ENCODE measurements around the gene MCCC1.
"Not testable (repeated sequence)": the region's sequence is repeated elsewhere in the genome, so short reads cannot be mapped to it uniquely, and the experiment has no call there.

Gene MCCC1

DNA sequence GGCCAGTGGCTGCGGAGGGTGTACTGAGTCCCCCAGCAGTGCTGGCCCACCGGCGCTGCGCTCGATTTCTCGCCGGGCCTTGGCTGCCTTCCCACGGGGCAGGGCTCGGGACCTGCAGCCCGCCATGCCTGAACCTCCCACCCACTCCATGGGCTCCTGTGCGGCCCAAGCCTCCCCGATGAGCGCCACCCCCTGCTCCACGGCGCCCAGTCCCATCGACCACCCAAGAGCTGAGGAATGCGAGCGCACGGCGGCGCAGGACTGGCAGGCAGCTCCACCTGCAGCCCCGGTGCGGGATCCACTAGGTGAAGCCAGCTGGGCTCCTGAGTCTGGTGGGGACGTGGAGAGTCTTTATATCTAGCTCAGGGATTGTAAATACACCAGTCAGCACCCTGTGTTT, 1.7 kb upstream of the MCCC1 start:
- DNase-seq (ENCODE audit: low read depth) = not testable (repeated sequence)

DNA sequence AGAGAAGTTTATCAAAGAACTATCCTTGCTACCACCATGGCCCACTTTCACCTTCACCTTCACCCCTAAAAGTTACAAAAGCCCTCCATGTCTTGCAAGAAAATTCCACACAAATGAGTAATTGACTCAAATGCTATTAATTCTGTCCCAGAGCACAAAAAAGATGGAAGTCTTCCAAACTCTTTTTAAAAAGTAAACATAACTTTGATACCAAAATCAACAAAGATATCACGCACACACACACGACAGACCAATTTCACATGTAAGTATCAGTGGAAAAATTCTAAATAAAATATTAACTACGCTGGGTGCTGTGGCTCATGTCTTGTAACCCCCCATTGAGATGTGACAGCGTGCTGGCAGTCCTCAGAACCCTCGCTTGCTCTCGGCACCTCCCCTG, 1.1 kb upstream of the MCCC1 start:
- DNase-seq (ENCODE audit: low read depth) = no peak

DNA sequence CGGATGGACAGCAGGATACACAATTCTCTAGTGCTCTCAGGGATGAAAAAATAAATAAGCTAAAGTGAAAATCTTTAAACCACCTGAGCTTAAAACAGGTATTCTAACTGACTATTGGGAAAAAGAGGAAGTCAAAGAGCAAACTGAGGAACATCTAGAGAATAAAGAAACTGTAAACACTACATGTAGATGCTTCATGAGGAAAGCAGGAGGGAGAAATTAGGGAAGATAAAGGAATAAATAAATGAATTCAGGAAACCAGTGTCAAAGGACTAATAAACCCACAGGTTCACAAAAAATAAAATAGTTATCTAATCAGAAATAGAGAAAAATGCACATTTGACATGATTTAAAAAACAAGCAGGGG, 525 bp upstream of the MCCC1 start:
- no peak for DNase-seq (ENCODE audit: low read depth)

DNA sequence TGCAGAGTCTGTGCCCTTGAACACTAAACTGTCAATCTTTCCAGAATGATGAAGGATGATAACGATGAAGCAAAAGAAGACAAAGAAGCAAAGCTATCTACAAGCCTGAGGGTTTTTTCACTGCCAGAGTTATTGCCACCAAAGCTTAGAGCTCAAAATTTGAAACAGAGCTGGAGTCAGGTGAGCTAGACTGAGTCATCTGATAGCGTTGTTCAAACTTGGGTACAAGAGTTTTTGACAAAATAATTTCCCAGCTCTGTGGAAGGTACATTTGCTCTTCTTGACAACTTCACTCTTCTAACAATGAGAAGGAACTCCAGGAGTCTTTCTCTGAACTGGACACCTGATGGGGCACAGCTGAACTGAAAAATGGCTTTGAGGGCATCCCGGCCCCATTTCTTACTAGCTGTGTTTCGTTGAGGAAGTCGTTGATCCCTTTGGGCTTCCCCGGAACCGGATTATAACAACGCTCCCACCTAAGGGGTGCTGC, 715 bp downstream of the MCCC1 start:
- no peak for DNase-seq (ENCODE audit: low read depth)

DNA sequence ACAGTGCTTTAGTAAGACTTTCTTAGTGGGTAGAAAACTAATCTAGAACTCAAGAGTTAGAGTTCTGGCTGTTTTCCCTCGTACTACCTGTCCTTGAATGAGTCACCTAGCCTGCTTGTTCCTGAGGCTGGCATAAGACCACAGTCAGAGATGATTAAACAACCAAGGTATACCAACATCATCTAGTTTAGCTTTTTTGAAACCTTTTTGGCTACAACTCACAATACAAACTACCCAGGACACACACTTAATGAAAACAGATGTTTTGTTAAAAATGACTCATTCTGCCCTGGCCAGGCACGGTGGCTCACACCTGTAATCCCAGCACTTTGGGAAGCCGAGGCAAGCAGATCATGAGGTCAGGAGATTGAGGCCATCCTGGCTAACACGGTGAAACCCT, 4.6 kb downstream of the MCCC1 start:
- DNase-seq (ENCODE audit: low read depth) = no peak

DNA sequence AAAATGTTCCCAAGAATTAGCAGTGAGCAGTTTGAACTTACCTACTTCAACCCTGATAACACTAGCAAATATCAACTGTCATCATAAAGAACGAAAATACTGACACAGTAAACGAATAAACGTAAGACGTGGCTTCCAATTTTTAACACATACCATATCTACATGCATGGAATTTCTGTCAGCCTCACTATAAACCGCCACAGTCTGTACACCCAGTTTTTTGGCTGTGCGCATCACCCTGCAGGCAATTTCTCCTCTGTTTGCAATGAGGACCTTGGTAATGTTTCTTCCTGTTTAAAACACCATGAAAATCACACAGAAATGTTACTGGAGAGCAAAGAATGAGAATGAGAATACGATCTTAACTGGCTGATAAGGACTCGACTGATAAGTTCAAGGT, 7.0 kb downstream of the MCCC1 start:
- no peak for DNase-seq (ENCODE audit: low read depth)

DNA sequence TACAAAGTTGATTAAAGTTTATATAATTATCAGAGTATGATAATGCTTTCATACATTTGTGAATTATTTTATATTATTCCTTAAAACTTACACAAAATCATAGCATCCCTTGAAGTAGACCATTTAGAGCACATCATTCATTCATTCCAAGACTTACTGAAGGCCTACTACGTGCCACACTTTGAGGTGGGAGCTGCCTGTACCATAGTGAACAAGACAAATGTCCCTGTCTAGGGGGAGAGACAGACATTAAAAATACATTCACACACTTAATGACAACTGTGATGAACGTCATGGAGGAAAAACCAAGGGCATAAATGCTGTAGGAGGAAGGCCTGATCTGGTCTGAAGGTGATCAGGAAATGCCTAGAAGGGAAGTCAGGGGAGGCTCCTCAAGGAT, 12.1 kb downstream of the MCCC1 start:
- DNase-seq (ENCODE audit: low read depth) = no peak

DNA sequence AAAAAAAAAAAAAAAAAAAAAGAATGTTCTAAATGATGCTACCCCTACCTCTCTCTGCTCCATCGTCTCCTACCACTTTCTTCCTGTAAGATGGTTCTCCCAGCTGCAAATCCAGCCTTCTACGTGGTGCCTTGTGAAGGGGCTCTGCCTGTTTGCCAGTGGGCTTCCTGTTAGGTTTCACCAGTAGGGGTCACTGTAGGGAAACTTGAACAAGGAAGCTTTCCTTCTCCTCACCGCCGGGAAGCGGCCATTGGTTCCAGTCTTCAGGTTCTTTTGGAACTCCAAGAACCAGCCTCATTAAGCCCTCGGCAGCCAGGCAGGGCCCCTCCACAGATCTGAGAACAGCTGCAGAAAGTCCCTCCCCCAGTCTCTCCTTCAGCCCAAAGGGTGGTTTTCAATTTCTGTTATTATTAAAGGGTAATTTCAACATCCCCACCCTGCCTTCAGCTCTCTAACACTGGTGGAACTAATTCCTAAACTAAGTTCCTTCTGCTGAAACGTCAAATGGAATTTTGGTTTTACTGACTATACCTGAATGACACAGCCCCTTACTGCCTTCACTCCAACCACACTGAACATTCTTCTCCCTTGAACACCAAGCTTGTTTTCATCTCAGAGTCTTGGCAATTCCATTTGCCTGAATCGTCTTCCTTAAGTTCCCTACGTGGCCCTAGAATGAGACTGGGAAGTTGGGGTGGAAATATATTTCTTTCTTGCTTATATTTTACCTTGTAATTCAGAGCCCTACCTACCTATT, 13.5 kb downstream of the MCCC1 start:
- DNase-seq (ENCODE audit: low read depth) = peak; percentile 66

DNA sequence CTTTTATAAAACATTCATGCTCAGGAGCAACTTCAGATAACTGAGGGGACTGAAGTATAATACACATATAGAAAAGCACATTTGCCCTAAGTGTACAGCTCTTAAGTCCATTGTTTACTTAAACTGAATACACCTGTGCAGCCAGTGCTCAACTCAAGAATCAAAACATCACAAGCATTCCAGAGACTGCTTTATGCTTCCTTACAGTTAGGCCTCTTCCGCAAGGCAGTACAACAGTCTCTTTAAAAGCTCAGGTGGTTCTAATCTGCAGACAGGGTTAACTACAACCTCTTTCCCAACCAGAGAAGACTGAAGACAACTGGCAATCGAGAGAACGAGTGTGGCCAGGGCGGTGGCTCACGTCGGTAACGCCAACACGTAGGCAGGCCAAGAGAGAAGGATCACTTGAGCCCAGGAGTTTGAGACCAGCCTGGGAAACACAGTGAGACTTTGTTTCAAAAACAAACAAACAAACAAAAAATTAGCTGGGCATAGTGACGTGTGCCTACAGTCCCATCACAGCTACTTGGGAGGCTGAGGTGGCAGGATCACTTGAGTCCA, 16.9 kb downstream of the MCCC1 start:
- DNase-seq (ENCODE audit: low read depth) = no peak

DNA sequence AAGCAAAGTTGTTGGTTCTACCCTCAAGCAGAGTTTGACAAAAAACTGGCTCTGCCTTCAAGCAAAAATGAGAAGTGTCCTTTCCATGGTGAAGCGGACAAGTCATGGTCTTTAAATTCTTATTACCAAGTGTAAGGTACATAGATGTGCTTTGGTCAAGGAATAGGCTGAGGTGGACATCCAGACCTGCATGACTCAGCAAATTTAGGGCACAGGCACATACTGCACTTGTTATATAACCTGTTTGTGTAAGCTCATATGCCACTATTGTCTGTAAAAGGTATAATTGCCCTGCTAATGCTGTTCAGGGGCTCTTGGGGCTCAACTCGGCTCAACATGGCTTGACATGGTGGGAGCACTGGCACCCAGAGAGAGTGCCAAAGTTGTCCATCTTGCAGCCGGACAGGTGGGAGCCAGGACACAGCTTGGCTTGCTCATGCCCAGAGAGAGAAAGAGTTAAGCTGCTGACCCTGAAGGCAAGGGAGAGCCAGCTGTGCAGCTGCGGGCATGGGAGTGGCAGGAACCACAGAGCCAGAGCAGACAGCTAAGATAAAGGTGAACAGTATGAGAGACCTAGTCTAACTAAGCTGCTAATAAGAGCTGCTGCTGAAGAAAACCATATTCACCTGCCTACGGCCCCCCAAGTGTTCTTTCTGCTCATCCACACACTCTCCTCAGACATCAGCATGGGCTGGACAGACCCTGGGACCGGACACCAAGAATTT, 17.7 kb downstream of the MCCC1 start:
- no peak for DNase-seq (ENCODE audit: low read depth)

DNA sequence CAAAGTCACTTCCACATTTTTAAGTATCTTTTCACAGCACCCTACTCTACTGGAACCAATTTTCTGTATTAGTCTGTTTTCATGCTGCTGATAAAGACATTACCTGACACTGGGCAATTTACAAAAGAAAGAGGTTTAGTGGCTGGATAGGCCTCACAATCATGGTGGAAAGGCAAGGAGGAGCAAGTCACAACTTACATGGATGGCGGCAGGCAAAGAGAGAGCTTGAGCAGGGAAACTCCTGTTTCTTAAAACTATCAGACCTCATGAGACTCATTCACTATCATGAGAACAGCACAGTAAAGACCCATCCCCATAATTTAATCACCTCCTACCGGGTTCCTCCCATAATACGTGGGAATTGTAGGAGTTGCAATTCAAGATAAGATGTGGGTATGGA, 18.7 kb downstream of the MCCC1 start:
- DNase-seq (ENCODE audit: low read depth) = no peak

DNA sequence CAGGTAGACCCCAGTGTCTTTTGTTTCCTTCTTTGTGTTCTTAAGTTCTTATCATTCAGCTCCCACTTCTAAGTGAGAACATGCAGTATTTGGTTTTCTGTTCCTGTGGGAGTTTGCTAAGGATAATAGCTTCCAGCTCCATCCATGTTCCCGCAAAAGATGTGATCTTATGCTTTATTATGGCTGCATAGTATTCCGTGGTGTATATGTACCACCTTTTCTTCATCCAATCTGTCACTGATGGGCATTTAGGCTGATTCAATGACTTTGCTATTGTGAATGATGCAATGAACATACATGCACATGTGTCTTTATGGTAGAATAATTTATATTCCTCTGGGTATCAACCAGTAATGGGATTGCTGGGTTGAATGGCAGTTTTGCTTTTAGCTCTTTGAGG, 24.4 kb downstream of the MCCC1 start:
- no peak for DNase-seq (ENCODE audit: low read depth)

DNA sequence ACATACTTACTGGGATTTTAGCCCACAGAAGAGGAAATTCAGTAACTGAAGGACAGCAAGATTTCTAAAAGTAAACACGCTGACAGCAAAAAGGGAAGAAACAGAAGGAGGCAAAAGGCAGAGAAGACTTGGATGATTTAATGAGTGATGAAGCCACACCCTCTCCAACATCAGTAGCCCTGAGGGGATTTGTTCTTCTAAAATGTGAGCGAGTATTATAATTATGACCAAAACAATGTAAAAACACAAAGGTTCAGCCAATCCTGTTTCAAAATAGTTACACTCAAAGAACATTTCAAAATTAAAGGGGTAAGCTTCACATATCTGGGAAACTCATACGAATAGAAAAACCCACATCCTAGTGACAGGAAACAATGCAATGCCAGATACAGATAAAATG, 25.0 kb downstream of the MCCC1 start:
- no peak for DNase-seq (ENCODE audit: low read depth)

DNA sequence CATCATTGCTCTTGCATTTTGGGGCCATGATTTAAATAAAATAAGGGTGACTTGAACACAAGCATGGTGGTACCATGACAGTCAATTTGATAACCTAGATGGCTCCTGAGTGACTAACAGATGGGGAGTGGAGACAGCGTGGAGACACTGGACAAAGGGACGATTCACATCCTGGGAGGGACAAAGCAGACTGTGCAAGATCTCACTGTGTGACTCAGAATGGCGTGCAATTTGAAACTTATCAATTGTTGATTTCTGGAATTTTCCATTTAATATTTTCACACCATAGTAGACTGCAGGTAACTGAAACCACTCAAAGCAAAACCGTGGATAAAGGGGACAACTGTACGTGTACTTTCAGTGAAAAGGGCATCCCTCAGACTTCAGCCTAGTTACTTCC, 25.5 kb downstream of the MCCC1 start:
- no peak for DNase-seq (ENCODE audit: low read depth)

DNA sequence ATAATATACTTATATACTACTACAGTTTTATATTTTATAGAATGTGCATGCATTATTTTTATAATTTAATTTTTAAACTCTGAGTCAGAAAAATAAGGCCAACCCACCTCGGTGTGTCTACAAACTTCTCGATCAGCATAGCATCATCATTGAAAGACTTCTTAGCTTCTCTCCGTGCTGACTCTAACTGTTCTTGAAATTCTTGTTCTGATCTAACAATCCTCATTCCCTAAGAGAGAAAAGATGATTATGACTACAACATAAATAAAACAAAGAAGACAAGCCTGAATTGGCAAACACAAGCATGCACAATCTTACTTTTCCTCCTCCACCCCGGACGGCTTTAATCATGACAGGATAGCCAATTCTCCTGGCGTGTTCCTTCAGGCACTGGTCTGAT, 28.4 kb downstream of the MCCC1 start:
- no peak for DNase-seq (ENCODE audit: low read depth)

DNA sequence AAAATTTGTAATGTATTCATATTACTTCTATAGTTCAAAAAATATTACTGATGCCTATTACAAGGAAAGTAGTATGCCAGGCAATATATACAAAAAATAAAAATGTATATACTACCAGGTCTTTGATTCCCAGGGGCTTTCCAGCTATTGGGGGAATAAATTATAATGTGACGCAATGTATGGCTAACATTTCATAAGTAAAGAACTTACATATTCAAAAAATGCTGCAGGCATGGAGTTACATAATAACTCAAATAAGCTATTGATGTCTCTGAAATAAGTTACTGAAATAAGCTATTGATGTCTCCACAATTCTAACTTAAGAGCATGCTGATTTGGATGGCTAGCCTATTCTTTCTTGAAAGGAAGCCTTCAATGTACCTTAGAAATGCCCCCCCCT, 30.2 kb downstream of the MCCC1 start:
- DNase-seq (ENCODE audit: low read depth) = no peak

DNA sequence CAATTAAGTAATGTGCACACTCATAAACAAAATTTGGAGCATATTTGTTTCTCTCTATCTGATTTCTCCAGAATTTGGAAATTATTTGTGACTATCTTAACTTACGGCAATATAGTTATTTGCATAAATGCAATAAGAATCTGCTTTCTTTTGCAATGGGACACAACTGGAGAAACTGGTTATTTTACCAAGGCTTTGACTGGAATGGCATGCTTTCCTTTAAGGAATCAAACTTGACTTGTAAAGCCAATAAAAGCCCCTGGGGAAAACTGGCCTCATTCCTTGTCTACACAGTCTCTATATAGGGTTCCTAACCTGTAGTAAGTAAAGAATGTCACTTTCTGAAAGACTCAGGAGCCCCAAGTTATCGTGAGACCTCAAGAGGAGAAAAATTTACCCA, 32.4 kb downstream of the MCCC1 start:
- not testable (repeated sequence) for DNase-seq (ENCODE audit: low read depth)

DNA sequence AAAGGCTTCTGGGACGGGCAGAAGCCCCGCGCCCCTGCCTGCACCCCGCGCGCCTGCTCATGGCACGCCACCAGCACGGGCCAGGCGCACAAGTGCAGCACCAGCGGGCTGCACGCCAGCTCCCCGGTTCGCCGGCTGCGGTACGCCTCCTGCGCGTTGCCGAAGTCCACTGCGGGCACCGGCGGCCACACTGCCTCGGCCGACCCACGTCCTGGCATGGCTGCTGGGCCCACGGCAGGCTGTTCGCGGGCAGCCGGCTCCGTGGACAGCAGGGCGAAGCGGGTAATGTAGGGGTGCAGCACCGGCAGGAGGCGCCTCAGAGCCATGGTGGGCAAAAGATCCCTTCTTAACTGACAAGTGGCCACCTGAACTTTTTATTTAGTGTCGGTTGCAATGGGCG, 34.8 kb downstream of the MCCC1 start:
- DNase-seq (ENCODE audit: low read depth) = no peak

DNA sequence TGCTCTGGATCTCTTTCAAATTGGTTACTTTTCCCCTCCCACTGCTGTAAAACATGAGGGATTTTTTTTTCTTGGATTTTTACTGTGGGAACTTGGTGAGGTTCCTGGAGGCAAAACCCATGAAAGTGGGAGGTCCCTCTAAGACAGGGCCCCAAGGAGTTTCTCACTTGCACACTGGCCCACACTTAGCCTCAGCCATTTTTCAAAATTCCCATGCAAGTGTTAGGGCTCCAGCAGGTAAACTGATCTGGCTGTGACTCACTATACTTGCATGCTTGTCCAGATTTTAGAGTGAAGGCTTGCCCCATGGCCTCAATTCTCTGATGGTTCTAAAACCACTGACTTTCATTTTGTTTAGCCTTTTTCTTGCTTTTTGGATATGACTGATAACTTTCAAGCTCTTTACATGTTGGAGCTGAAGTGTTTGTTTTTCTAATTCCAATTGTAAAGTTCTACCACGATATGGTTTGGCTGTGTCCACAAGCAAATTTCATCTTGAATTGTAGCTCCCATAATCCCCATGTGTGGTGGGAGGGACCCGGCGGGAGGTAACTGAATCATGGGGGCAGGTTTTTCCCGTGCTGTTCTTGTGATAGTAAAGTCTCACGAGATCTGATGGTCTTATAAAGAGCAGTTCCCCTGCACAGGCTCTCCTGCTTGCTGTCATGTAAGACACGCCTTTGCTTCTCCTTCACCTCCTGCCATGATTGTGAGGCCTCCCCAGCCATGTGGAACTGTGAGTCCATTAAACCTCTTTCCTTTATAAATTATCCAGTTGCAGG, 37.7 kb downstream of the MCCC1 start:
- DNase-seq (ENCODE audit: low read depth) = no peak

DNA sequence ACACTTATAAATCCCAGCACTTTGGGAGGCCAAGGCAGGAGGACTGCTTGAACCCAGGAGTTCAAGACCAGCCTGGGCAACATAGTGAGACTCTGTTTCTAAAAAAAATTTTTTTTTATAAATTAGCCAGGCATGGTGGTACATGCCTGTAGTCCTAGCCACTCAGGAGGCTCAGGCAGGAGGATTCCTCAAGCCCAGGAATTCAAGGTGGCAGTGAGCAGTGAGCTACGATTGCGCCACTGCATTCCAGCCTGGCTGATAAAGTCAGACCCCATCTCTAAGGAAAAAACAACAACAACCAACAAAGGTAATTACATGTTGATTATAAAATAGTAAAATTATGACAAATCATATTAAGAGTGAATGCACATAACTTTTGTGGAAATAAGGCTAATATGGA, 40.9 kb downstream of the MCCC1 start:
- no peak for DNase-seq (ENCODE audit: low read depth)

DNA sequence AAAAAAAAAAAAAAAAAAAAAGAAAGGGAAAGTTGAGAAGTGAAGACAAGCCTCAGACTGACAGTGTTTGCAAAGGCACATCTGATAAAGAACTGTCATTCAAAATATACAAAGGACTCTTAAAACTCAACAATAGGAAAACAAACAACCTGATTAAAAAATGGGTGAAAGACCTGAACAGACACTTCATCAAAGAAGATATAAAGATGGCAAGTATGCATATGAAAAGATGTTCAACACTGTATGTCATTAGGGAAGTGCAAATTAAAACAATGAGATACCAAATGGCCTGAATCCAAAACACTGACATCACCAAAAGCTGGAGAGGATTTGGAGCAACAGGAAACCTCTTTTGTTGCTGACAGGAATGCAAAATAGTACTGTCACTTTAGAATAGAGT, 48.6 kb downstream of the MCCC1 start:
- no peak for DNase-seq (ENCODE audit: low read depth)

DNA sequence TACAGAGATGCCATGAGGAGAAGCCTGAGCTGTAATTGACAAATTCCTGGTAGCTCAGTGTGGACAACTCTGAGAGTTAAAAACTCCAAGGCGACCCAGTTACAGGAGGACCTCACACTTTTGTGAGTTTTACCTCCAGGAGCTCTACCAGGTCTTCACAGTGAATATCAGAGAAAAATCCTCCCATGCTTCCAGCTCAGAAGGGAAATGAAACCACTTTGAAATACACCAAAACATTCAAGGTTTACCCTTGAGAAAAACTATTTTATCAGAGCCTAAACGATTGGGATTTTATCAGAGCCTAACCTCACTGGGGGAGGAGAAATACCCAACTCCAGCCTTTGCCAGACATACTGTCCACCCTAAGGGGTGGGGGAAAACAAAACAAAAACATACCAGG, 52.4 kb downstream of the MCCC1 start:
- DNase-seq (ENCODE audit: low read depth) = no peak
